Neural progenitor cell (in vitro differentiated cells): Measurements from ENCODE around the gene ZNF638. TPM values are rescaled to one million over a fixed set of nuclear protein-coding genes. Genes with fewer than 3 reads are reported as not detected.
A peak's percentile ranks its signal among the peaks of the same experiment; 100 is the strongest.

Source experiments
- DNase-seq: peaks from one replicate; pipeline ENCODE4 v3.0.0-alpha.2; 2016; ENCODE audit warnings: low spot score
- H2AFZ ChIP-seq: fragments of 200-600 bp; sonication (generic); replicated peaks from 2 replicates; pipeline ENCODE4 v1.6.1; 2016; ENCODE audit warnings: antibody characterized with exemption
- H3F3A ChIP-seq: fragments of 200-600 bp; sonication (generic); 2 replicates; pipeline ENCODE4 v1.6.1; 2016; ENCODE audit warnings: antibody characterized with exemption, low read depth
- H3K27ac ChIP-seq: fragments of 200-600 bp; sonication (generic); 2 replicates; pipeline ENCODE4 v1.5.1; 2016; ENCODE audit warnings: mild to moderate bottlenecking
- H3K27me3 ChIP-seq: fragments of 200-600 bp; sonication (generic); 2 replicates; pipeline ENCODE4 v1.6.1; 2016; ENCODE audit warnings: mild to moderate bottlenecking, moderate library complexity
- H3K36me3 ChIP-seq: fragments of 200-600 bp; sonication (generic); 2 replicates; pipeline ENCODE4 v1.5.1; 2016
- H3K4me1 ChIP-seq: fragments of 200-600 bp; sonication (generic); 2 replicates; pipeline ENCODE4 v1.6.1; 2016; ENCODE audit warnings: mixed run types
- H3K4me2 ChIP-seq: fragments of 200-600 bp; sonication (generic); 2 replicates; pipeline ENCODE4 v1.6.1; 2016
- H3K4me3 ChIP-seq: fragments of 200-600 bp; sonication (generic); 2 replicates; pipeline ENCODE4 v1.5.1; 2016
- H3K79me2 ChIP-seq: fragments of 200-600 bp; sonication (generic); 2 replicates; pipeline ENCODE4 v1.6.1; 2016; ENCODE audit warnings: low read depth
- H3K9ac ChIP-seq: fragments of 200-600 bp; sonication (generic); 2 replicates; pipeline ENCODE4 v1.6.1; 2016
- H3K9me3 ChIP-seq: fragments of 200-600 bp; sonication (generic); 2 replicates; pipeline ENCODE4 v1.5.1; 2016; ENCODE audit warnings: low read depth
- H4K20me1 ChIP-seq: fragments of 200-600 bp; sonication (generic); 2 replicates; pipeline ENCODE4 v1.6.1; 2016; ENCODE audit warnings: low read depth
- H3K27ac Mint-ChIP-seq: 3 replicates; pipeline ENCODE4 v1.8.0; 2021; ENCODE audit warnings: mixed read lengths
- H3K27me3 Mint-ChIP-seq: 2 replicates; pipeline ENCODE4 v1.8.0; 2022; ENCODE audit warnings: low read depth, mild to moderate bottlenecking, inconsistent platforms, moderate library complexity, mixed read lengths; ENCODE audit not compliant: insufficient read depth
- H3K36me3 Mint-ChIP-seq: 3 replicates; pipeline ENCODE4 v1.8.0; 2021; ENCODE audit warnings: mixed read lengths
- H3K4me1 Mint-ChIP-seq: 3 replicates; pipeline ENCODE4 v1.8.0; 2021; ENCODE audit warnings: mixed read lengths
- H3K4me3 Mint-ChIP-seq: 3 replicates; pipeline ENCODE4 v1.8.0; 2021; ENCODE audit warnings: mild to moderate bottlenecking, moderate library complexity, mixed read lengths
- H3K9me3 Mint-ChIP-seq: 3 replicates; pipeline ENCODE4 v1.8.0; 2020; ENCODE audit warnings: mixed read lengths
- EZH2 ChIP-seq: fragments of 200-600 bp; sonication (generic); IDR thresholded peaks from 2 replicates; pipeline ENCODE4 v1.6.1; 2017; ENCODE audit warnings: antibody characterized with exemption, mild to moderate bottlenecking, moderate library complexity
- EZH2phosphoT487 ChIP-seq: fragments of 200-600 bp; sonication (generic); IDR thresholded peaks from 2 replicates; pipeline ENCODE4 v1.6.1; 2017; ENCODE audit warnings: antibody characterized with exemption
- total RNA-seq: library from RNA; depleted of rRNA; stranded (reverse); fragments of >200 nt; gene quantifications from 2 replicates; pipeline ENCODE4 v1.2.3, GENCODE V29; 2015; ENCODE audit warnings: low replicate concordance
- TF ChIP-seq, protein P1 (sequence below): fragments of 200-600 bp; sonication (generic); IDR thresholded peaks from 2 replicates; pipeline ENCODE4 v1.5.1; 2017; ENCODE audit warnings: antibody characterized with exemption, mild to moderate bottlenecking

Gene ZNF638
- total RNA-seq, 1 donor from 2014 or later = 362 TPM

DNA sequence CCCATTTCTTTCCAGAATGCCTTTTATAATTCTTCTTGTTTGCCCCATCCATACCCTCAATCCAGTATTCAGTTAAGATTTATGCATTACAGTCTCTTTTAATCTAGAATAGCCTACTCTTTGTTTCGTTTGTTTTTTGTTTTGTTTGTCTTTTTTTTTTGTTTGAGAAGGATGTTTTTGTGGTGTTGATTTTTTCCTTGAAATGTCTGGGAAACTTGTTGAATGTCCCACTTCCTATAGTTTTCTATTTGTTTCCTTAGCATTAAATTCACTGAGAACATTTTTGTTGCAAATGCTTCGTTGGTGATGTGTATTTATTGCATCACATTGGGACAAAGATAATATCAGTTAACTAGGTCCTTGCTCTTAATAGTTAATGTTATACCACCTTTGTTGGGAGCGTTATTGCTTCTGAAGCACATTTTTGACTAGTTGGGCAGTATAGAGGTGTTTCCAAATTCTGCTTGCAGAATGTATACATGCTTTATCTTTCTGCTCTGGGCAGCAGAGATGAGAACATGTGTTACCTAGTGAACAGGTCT is 28.9 kb downstream of the ZNF638 start:
- no peaks in the 10 kb centered on the region for H3K27me3 ChIP-seq
- Mint-ChIP-seq H3K4me1 (no peaks in the 10 kb centered on the region), H3K9me3 (no peaks in the 10 kb centered on the region), H3K27me3 (peaks cover 2% of the 10 kb centered on the region), H3K4me3 (no peak overlapping the region), H3K36me3 (peaks cover 51% of the 10 kb centered on the region), H3K27ac (no peak overlapping the region)
- no peak overlapping the region for H3K4me3 ChIP-seq
- H2AFZ ChIP-seq = no peak overlapping the region
- H3K27ac ChIP-seq = no peak overlapping the region
- H4K20me1 ChIP-seq = peaks cover 78% of the 10 kb centered on the region
- H3F3A ChIP-seq = no peaks in the 10 kb centered on the region
- H3K79me2 ChIP-seq = peaks cover 91% of the 10 kb centered on the region
- no peaks in the 10 kb centered on the region for H3K4me1 ChIP-seq
- DNase-seq = no peak
- no peak overlapping the region for H3K4me2 ChIP-seq
- H3K9me3 ChIP-seq = no peaks in the 10 kb centered on the region
- H3K9ac ChIP-seq = no peak overlapping the region
- TF ChIP-seq EZH2phosphoT487 (no peak), EZH2 (no peak)
- TF ChIP-seq, protein P1, sequence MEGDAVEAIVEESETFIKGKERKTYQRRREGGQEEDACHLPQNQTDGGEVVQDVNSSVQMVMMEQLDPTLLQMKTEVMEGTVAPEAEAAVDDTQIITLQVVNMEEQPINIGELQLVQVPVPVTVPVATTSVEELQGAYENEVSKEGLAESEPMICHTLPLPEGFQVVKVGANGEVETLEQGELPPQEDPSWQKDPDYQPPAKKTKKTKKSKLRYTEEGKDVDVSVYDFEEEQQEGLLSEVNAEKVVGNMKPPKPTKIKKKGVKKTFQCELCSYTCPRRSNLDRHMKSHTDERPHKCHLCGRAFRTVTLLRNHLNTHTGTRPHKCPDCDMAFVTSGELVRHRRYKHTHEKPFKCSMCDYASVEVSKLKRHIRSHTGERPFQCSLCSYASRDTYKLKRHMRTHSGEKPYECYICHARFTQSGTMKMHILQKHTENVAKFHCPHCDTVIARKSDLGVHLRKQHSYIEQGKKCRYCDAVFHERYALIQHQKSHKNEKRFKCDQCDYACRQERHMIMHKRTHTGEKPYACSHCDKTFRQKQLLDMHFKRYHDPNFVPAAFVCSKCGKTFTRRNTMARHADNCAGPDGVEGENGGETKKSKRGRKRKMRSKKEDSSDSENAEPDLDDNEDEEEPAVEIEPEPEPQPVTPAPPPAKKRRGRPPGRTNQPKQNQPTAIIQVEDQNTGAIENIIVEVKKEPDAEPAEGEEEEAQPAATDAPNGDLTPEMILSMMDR = no peak
- H3K36me3 ChIP-seq = peaks cover 38% of the 10 kb centered on the region

DNA sequence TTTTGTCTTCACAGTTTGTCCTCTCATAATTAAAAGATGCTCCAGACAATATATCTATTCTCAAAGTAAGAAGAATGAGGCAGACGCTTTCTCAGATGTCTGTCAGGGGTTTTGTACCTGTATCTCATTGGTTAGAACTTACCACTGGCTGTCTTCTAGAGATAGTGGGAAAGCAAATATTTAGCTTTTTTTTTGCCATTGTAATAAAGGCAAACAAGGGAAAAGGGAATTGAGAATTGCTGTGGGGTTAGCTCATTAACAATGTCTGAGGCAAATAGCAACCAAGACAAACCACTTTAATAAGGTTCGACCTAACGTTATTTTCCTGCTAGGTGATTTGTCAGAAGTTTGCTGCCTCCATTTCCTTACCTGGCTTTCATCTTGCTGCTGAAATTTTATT is 30.0 kb downstream of the ZNF638 start:
- Histone ChIP-seq H4K20me1 (peaks cover 67% of the 10 kb centered on the region), H3K27me3 (no peaks in the 10 kb centered on the region), H2AFZ (no peak overlapping the region), H3K4me2 (no peak overlapping the region), H3K9ac (no peak overlapping the region), H3K36me3 (peaks cover 41% of the 10 kb centered on the region), H3K79me2 (peaks cover 89% of the 10 kb centered on the region), H3K27ac (peak overlapping the region; percentile 43), H3K4me1 (no peaks in the 10 kb centered on the region), H3K4me3 (no peak overlapping the region), H3F3A (no peaks in the 10 kb centered on the region), H3K9me3 (no peaks in the 10 kb centered on the region)
- Mint-ChIP-seq H3K27ac (no peak overlapping the region), H3K4me1 (no peaks in the 10 kb centered on the region), H3K27me3 (peaks cover 2% of the 10 kb centered on the region), H3K4me3 (no peak overlapping the region), H3K36me3 (peaks cover 47% of the 10 kb centered on the region), H3K9me3 (no peaks in the 10 kb centered on the region)
- no peak for TF ChIP-seq EZH2
- TF ChIP-seq, protein P1 = no peak
- no peak for TF ChIP-seq EZH2phosphoT487
- no peak for DNase-seq

DNA sequence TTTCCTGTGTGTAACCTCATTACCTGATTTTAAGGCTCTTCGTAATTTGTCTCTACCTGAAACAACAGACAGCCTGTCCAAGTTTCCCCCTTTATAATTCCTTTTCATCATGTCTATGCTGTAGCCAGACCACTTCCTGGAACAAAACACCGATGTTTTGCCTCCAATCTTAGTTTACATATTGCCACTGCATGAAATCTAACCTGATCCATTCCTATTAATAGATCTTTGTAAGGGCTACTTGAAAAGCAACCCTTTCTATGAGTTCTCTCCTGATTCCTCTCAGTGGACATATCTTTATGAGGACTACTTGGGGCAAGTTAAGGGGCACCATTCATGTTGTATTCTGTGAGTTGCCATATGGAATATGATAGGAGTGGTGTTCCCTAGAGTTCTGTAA is 30.9 kb downstream of the ZNF638 start:
- peak overlapping the region; percentile 43 for H3K27ac ChIP-seq
- Mint-ChIP-seq H3K9me3 (no peaks in the 10 kb centered on the region), H3K27ac (no peak overlapping the region), H3K4me3 (no peak overlapping the region), H3K27me3 (peaks cover 2% of the 10 kb centered on the region), H3K4me1 (no peaks in the 10 kb centered on the region), H3K36me3 (peaks cover 43% of the 10 kb centered on the region)
- H3K79me2 ChIP-seq = peaks cover 81% of the 10 kb centered on the region
- TF ChIP-seq, protein P1 = no peak
- no peak for TF ChIP-seq EZH2
- TF ChIP-seq EZH2phosphoT487 = no peak
- H3K36me3 ChIP-seq = peaks cover 41% of the 10 kb centered on the region
- no peak for DNase-seq
- H3K9me3 ChIP-seq = no peaks in the 10 kb centered on the region
- H3K4me1 ChIP-seq = no peaks in the 10 kb centered on the region
- H3K4me2 ChIP-seq = no peak overlapping the region
- no peak overlapping the region for H3K9ac ChIP-seq
- H3K4me3 ChIP-seq = no peak overlapping the region
- no peaks in the 10 kb centered on the region for H3K27me3 ChIP-seq
- no peak overlapping the region for H2AFZ ChIP-seq
- H4K20me1 ChIP-seq = peaks cover 59% of the 10 kb centered on the region
- H3F3A ChIP-seq = no peaks in the 10 kb centered on the region
